NCI-H2196 treated with DMSO at 0.1 percent for 48 hours (cell line): Measurements from ENCODE around the gene FAT2.
"Not testable (repeated sequence)": the region's sequence is repeated elsewhere in the genome, so short reads cannot be mapped to it uniquely, and the experiment has no call there.

ENCODE experiments used
- DNase-seq: peaks from one replicate; lab custom pipeline; 2025; ENCODE audit not compliant: unreplicated experiment; lab: John Stamatoyannopoulos, UW

FAT2 gene

DNA sequence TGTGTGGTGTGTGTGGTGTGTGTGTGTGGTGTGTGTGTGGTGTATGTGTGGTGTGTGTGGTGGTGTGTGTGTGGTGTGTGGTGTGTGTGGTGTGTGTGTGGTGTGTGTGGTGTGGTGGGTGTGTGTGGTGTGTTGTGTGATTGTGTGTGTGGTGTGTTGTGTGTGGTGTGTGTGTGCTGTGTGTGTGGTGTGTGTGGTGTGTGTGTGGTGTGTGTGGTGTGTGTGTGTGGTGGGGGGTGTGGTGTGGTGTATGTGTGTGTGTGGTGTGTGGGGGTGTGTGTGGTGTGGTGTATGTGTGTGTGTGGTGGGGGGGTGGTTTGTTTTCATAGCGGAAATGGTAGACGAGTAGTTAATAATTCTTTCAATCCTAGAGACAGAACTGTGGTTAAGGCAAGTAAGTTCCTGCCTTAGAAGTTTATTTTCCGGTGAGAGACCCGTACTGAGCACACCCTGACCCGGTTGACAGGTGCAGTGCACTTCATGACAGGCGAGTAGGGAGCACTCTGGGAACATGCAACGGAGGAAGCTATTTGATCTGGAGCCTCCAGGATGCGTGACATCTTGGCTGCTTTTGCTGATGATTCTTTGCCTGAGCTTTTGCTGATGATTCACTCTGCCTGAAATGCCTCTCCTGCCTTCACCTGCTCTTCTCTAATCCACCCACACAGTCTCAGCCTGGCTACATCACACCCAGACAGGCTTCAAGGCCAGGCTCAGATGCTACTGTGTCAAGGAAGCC lies 21.7 kb upstream of the FAT2 start:
- DNase-seq = no peak

DNA sequence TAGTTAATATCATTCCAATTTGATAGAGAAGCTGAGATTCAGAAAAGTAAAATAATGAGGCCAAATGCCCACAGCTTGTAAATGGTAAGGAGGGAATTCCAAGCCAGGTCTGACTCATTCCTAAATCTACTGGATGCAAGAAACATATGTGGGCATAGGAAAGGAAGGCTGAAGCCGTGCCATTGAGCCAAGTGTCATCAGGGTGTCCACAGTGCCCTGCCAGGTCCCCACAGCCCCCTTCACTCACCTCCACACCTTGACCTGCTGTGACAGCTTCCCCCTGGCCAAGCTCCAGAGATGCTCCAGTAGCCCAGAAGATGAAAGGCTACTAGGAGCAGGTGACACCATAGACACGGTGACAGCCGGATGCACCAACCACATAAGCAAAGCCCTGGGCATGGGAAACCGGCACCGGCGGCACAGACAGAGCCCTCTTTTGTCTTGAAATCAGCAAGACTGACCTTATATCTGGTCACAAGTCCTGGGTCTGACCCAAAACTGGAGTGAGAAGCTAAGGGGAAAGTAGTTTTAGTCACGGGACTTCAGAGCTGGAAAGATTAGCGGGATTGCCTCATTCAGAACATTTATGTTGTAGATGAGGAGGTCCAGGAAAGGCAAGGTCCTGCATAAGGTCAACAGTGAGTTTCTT lies 20.1 kb upstream of the FAT2 start:
- no peak for DNase-seq

DNA sequence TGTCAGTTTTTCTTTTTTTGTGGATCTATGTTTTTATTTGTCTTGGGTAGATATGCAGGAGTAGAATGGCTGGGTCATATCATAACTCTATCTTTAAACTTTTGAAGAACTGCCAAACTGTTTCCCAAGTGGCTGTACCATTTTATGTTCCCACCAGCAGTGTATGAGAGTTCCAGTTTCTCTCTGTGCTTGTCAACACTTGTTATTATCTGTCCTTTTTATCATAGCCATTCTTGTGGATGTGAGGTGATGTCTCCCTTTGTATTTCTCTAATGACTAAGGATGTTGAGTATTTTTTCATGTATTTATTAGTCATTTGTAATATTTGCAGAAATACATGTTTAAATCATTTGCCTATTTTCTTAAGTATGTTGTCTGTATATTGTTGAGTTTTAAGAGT lies 17.4 kb upstream of the FAT2 start:
- no peak for DNase-seq

- no peak for DNase-seq
These were observed 16.2 kb upstream of the FAT2 start for GRCh38 chr5:151607304-151607703.

DNA sequence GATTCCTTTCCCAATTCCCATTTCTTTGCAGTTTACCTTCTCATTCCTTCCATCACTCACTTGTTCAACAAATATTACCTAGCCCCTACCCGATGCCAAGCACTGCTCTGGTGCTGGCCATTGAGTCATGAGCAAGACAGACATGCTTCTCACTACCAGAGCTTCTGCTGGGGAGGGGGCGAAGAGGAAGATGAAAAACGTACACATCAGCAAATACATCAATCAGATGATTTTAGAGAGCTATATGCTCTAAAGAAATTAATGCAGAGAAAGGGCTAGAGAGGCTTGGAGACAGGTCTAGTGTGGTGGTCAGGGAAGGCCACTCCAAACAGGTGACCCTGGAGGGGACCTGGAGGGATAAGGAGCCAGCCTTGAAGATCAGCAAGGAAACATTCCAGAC lies 14.4 kb upstream of the FAT2 start:
- DNase-seq = no peak

GRCh38 chr5:151602806-151603205 lies 11.7 kb upstream of the FAT2 start:
- no peak for DNase-seq

DNA sequence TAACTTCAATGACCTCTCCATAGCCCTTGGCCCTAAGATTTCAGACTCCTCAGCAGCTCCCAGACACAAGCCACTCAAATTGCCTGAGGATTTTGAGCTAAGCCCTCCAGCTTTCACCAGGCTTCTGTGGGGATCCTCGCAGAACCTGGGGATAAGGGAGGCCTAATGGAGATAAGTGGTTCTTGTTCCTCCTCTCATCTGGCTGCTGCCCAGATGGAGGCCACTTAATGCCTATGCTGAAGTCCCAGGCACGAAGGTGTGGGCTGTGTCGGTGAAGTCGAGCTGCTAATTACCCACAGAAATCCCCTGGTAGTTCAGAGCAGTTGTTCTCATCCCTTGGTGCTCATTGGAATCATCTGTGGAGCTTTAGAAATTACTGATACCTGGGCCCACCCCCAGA lies 10.3 kb upstream of the FAT2 start:
- no peak for DNase-seq

DNA sequence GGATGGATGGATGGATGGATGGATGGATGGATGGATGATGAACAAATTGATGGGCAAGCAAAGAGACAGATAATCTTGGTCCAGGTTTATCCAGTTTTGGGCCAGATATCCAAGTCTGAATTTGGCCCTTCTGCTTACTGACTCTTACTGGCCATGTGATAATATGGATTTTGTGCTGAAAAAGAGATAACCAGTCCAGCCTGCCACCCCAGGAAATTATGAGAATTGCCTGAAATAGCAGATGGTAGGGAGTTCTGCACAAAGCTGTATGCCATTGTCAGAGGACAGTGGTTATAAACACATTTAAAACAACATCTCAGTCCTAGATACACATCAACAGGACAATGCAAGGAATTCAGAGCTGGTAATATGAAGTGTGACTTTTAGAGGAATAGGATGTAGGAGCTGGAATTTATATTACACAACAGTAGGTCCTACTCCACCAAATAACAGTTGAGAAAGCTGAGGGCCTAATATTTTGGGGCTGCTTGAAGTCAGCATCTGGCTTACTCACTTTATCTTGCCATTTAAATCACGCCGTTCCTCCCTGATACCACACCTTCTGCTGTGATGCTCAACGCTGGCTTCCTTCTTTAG lies 9.0 kb upstream of the FAT2 start:
- no peak for DNase-seq

DNA sequence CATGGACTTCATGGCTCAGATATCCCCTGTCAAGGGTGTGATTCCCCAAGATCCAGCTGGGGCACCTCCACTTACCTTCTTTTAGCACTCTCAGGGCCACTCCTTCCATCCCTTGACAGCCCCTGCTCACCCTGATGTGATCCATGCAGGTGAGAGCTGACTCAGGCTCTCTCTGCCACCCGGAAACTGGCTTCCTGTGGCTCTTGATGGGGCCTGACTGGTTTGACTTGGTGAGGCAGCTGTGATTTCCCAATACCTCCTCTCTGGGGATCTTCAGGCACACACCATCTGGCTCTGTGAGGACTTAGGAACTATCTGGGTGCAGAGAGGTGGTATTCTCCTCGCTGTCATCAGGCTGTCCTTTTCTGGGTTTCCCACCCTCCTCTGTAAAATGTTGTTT lies 7.9 kb upstream of the FAT2 start:
- DNase-seq = no peak

GRCh38 chr5:151598549-151598948 lies 7.4 kb upstream of the FAT2 start:
- no peak for DNase-seq

DNA sequence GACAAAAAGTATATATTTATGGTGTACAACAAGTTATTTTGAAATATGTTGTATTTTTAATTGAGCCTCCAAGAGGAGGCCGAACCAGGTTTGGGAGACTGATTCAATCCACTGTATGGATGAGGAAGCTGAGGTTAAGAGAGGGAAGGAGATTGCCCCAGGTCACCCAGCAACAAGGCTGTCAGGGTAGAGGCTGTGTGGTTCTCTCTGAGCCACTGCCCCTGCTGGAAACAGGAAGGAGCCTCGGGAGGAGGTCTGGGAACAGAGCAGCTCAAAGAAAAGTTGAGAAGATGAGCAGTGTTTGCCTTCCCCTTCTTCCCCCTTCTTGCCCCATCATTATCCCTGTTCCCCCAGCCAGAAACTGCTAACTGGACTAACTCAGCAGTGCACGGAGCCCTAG lies 6.6 kb upstream of the FAT2 start:
- no peak for DNase-seq

GRCh38 chr5:151596828-151597539 lies 5.9 kb upstream of the FAT2 start:
- no peak for DNase-seq

- DNase-seq = no peak
These were observed 4.3 kb upstream of the FAT2 start for GRCh38 chr5:151595411-151595826.

GRCh38 chr5:151592855-151593408 lies 1.8 kb upstream of the FAT2 start:
- no peak for DNase-seq

DNA sequence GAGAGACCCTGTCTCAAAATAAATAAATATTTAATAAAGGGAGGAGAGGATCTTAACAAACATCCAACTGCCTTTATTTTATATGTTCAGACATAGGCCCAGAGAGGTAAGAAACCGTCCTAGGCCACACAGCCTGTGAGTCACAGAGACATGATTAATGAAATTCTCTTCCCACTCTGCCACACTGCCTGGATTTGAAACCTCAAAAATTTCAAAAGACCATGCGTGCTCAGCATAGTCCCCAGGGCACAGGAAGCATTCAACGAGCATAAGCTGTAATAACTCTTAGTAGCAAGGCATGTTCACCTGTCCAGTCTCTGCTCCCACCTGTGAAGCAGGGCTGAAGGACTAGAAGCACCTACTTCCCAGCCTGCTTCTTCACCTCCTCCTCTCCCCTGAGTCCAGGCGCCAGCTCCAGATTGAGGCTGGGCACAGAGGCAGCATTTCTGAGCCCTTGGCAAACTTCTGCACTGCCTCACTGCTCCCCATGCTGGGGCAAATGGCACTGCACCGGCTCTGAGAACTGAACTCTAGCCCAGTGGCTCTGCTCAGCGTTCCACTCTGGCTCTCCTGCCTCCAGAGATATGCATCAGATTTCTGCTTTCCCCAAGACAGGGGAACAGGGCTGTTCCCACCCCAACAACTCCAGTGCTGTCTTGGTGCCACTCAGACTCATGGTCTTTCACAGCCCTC lies 1.1 kb downstream of the FAT2 start:
- no peak for DNase-seq

GRCh38 chr5:151587796-151588555 lies 3.2 kb downstream of the FAT2 start:
- no peak for DNase-seq

- no peak for DNase-seq
These were observed 5.2 kb downstream of the FAT2 start for GRCh38 chr5:151585970-151586369.

DNA sequence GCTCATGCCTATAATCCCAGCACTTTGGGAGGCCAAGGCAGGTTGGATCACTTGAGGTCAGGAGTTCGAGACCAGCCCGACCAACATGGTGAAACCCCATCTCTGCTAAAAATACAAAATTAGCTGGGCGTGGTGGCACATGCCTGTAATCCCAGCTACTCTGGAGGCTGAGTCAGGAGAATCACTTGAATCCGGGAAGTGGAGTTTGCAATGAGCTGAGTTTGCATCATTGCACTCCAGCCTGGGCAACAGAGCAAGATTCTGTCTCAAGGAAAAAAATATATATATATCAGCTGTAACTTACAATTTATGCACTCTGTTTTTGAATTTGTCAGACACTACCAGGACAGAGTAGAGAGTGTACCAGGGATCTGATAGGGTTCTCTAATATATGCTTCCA lies 5.8 kb downstream of the FAT2 start:
- not testable (repeated sequence) for DNase-seq

GRCh38 chr5:151584057-151584937 lies 6.8 kb downstream of the FAT2 start:
- DNase-seq = no peak
